ENCODE results near the gene SIN3A.

DNA sequence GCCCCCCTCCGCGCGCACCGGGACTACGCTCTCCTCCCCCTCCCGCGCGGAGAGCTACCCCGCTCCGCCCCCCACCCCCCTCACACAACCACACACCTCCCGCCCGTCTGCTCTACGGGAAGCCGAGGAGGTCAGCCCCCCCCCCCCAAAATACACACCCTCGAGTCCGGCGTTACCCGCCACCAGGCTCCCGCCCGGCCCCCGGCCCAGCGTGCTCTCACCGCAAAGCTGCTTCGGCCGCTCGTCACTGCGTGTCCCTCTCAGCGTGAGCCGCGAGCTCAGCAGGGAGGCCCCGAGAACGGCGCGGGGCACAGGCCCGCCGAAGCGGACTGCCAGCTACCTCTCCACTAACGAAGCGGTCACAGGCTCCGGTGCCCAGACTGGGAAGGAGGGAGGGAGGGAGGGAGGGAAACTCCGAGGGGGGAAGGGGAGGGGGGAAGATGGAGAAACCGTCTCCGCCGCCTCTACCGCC lies 252 bp downstream of the SIN3A start:
- TF ChIP-seq, protein P1, sequence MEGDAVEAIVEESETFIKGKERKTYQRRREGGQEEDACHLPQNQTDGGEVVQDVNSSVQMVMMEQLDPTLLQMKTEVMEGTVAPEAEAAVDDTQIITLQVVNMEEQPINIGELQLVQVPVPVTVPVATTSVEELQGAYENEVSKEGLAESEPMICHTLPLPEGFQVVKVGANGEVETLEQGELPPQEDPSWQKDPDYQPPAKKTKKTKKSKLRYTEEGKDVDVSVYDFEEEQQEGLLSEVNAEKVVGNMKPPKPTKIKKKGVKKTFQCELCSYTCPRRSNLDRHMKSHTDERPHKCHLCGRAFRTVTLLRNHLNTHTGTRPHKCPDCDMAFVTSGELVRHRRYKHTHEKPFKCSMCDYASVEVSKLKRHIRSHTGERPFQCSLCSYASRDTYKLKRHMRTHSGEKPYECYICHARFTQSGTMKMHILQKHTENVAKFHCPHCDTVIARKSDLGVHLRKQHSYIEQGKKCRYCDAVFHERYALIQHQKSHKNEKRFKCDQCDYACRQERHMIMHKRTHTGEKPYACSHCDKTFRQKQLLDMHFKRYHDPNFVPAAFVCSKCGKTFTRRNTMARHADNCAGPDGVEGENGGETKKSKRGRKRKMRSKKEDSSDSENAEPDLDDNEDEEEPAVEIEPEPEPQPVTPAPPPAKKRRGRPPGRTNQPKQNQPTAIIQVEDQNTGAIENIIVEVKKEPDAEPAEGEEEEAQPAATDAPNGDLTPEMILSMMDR (IDR thresholded peaks at IDR 0.05; ENCODE audit: low read depth, low read length, poor library complexity, severe bottlenecking), result no peak
- TF ChIP-seq EZH2phosphoT487 (IDR thresholded peaks at IDR 0.05; ENCODE audit: borderline replicate concordance, low read length), result no peak
